ENCODE results near the gene CYP3A7. TPM values are rescaled to one million over a fixed set of nuclear protein-coding genes. Genes with fewer than 3 reads are reported as not detected.
A peak's percentile ranks its signal among the peaks of the same experiment; 100 is the strongest.
"Not testable (repeated sequence)": the region's sequence is repeated elsewhere in the genome, so short reads cannot be mapped to it uniquely, and the experiment has no call there.

CYP3A7 gene
- total and polyA plus RNA-seq, 8 donors = 0.11 to 1.3 (median 0.23) TPM; not detected in 1

DNA sequence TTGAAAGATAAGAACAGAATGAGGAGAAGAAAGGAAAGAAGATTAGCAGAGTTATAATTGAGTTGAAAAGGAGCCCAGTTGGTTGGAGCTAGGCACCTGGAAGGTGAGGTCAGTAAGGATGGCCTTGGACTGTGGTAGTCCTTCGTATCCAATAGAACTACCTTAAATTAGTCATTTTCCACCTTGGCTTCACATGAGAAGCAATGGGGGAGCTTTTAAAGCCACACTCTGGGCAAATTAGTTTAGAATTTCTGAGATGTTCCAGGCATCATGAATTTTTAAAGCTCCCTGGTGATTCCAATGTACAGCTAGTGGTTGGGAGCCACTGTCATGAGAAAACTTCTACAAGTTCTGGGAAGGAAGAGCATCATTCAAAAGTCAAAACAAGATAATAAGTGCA lies 27.9 kb downstream of the CYP3A7 start:
- TF ChIP-seq, protein P1, sequence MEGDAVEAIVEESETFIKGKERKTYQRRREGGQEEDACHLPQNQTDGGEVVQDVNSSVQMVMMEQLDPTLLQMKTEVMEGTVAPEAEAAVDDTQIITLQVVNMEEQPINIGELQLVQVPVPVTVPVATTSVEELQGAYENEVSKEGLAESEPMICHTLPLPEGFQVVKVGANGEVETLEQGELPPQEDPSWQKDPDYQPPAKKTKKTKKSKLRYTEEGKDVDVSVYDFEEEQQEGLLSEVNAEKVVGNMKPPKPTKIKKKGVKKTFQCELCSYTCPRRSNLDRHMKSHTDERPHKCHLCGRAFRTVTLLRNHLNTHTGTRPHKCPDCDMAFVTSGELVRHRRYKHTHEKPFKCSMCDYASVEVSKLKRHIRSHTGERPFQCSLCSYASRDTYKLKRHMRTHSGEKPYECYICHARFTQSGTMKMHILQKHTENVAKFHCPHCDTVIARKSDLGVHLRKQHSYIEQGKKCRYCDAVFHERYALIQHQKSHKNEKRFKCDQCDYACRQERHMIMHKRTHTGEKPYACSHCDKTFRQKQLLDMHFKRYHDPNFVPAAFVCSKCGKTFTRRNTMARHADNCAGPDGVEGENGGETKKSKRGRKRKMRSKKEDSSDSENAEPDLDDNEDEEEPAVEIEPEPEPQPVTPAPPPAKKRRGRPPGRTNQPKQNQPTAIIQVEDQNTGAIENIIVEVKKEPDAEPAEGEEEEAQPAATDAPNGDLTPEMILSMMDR (IDR thresholded peaks at IDR 0.05) = no peak
- H3K9me3 ChIP-seq = no peaks in the 10 kb centered on the region
- no peak overlapping the region for H3K27ac ChIP-seq
- H3K36me3 ChIP-seq = no peaks in the 10 kb centered on the region
- DNase-seq = no peak
- no peaks in the 10 kb centered on the region for H3K27me3 ChIP-seq
- intact Hi-C loops (cut with DNase I) = no loop called here
- H3K4me3 ChIP-seq = no peak overlapping the region
- no peaks in the 10 kb centered on the region for H3K4me1 ChIP-seq
- WGBS, 2 donors = 46 to 86% methylated on average over 1 of the region's 1 CpG
- ATAC-seq = no peak
- no peak for FAIRE-seq

DNA sequence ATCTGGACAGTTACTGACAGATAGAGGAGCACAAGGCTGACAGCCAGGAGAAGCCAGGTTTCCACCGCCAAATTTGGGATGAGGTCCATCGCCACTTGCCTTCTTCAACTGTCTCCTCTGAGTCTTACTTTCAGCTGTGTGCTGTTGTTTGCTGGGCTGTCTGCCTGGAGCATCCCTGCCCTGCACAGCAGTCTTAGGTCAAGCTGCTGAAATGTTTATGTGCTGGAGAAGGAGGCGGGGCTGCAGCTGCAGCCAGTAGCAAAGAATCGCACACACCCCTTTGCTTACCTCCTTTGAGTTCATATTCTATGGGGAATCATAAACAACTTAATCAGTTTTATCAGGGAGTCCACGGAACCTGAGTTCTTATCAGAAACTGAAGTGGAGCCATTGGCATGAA lies 35.0 kb downstream of the CYP3A7 start:
- TF ChIP-seq, protein P1 (IDR thresholded peaks at IDR 0.05) = no peak
- ATAC-seq = peak; percentile 32 to 44 (median 37)
- intact Hi-C loops (cut with DNase I) = no loop called here
- no peak overlapping the region for H3K4me3 ChIP-seq
- DNase-seq = no peak
- FAIRE-seq = no peak
- H3K36me3 ChIP-seq = no peaks in the 10 kb centered on the region
- H3K27me3 ChIP-seq = no peaks in the 10 kb centered on the region
- 38 to 43% methylated on average over 5 of the region's 5 CpGs for WGBS, 2 donors
- H3K4me1 ChIP-seq = peaks cover 6 to 11% (median 9%) of the 10 kb centered on the region in 3 donors
- no peak overlapping the region for H3K27ac ChIP-seq
- no peaks in the 10 kb centered on the region for H3K9me3 ChIP-seq

DNA sequence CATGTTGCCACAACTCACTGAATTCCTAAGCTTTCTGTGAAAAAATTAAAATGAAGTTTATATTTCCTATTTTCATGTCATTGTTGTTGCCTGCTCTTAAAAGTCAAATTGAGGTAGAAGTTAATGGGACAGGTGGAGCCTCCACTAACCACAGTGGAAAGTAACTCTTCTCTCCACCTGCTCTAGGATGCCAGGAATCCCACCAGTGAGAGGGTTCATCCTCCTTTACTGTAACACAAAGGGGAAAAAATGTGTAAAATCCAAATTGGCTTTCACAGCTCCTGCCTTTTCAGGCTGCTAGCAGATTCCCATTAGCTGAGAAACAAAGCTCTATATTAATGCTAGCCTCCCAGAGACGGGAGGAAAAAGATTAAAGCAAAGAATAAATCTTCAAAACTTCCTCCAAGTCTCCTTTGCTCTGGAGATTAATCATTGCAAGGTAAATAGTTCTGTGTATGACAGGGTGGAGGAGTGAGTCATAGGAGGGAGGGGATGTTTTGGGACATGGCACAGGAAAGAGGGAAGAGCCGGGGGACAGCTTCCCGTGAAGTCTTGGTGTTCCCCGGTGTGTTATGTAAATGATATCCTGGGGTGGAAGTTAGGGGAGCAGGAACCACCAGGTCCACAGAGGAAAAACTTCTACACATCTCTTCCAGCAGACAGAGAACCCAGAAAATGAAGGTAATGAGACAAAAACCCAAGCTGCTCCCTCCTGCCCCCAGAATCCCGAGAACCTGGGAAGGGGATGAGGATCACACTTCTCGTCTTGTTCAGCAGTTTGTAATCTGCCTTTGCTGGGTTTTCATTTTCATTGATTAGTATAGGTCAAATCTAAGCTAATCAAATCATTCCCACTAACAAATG lies 35.9 kb downstream of the CYP3A7 start:
- H3K27me3 ChIP-seq; intact Hi-C loops (cut with DNase I); H3K9me3 ChIP-seq; H3K4me3 ChIP-seq; H3K36me3 ChIP-seq: not testable (repeated sequence)
- peak in 2 of 6 donors; percentile 40 to 45 for DNase-seq
- ATAC-seq = peak; percentile 83 to 91 (median 88)
- Histone ChIP-seq H3K27ac (peak overlapping the region in 2 of 4 donors; percentile 41 to 64), H3K4me1 (peaks cover 11 to 20% (median 12%) of the 10 kb centered on the region in 3 donors)
- peak; percentile 68 for FAIRE-seq
- WGBS, 2 donors = 27 to 30% methylated on average over 6 of the region's 6 CpGs

DNA sequence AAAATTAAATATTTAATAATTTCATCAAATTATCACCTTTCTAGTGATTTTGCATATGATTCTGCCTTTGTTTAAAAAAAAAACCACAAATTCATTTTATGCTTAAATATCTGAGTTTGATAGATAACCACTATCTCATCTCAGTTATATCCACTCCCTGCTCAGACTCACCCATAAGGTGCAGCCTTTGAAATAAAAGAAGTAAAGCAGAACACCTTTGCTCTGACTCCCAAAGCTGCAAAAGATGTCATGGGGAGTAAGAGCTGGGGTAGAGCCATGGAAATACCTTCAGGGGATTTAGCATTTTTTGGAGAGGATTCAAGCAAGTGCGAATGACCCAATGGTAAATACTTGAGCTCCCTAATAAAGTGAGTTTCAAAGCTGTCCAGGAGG lies 40.1 kb downstream of the CYP3A7 start:
- TF ChIP-seq, protein P1 (IDR thresholded peaks at IDR 0.05) = no peak
- no peak for DNase-seq
- 55 to 63% methylated on average over 1 of the region's 1 CpG for WGBS, 2 donors
- Histone ChIP-seq H3K27me3 (no peaks in the 10 kb centered on the region), H3K9me3 (no peaks in the 10 kb centered on the region), H3K4me3 (no peak overlapping the region), H3K27ac (peak overlapping the region in 3 of 4 donors; percentile 10 to 77 (median 76)), H3K4me1 (peaks cover 22 to 29% (median 28%) of the 10 kb centered on the region in 3 donors), H3K36me3 (no peaks in the 10 kb centered on the region)
- no peak for FAIRE-seq
- no peak for ATAC-seq
- intact Hi-C loops (cut with DNase I) = no loop called here

DNA sequence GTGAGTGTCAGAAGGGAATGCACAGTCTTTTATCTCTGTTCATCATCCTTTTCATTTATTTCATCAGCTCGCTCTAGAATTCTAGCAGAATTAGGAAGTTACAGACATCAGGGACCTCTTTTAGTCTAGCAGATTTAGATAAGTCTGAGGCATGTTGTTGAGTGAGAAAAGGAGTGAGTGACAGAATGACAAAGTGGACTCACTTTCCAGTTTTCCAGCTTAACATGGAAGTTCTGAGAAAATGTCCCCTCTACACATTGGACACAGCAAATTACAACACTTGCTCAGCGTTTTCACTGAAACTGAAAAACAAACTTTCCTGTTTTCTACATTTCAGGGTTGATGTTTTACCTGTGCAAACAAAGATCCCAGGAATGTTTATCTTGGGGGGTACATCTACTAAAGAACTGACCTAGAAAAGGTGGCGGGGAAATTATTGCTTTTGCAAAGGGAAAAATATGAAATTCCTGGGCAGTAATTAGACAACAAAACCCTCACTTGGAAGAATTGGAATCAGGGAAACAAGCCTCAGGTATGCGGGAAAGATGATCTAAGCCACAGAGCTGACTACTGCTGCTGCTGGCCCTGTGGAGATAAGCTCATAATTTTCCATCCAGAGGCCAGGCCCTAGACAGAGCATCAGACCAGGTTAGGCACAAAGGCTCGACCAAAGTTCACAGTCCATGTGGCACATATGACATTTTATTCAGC lies 40.6 kb downstream of the CYP3A7 start:
- ATAC-seq (peak; percentile 77 to 87 (median 79)), DNase-seq (peak in 2 of 6 donors; percentile 15 to 50), FAIRE-seq (no peak)
- Histone ChIP-seq H3K36me3 (no peaks in the 10 kb centered on the region), H3K4me3 (no peak overlapping the region), H3K27ac (peak overlapping the region; percentile 29 to 77 (median 64)), H3K9me3 (no peaks in the 10 kb centered on the region), H3K4me1 (peaks cover 22 to 29% (median 28%) of the 10 kb centered on the region in 3 donors), H3K27me3 (no peaks in the 10 kb centered on the region)
- 26% methylated on average over 5 of the region's 5 CpGs for WGBS, 2 donors
- TF ChIP-seq, protein P1 (IDR thresholded peaks at IDR 0.05) = no peak
- intact Hi-C loops (cut with DNase I) = no loop called here

Measured in pancreas (tissue), 10 donors.